GM18520 (cell line): ENCODE measurements around the gene EFCAB13.
"Not testable (repeated sequence)": the region's sequence is repeated elsewhere in the genome, so short reads cannot be mapped to it uniquely, and the experiment has no call there.

ENCODE experiments used
- ATAC-seq: cut with Tn5 transposase; IDR thresholded peaks from one replicate; pipeline ENCODE4 v1.9.1; 2021; ENCODE audit not compliant: unreplicated experiment

The EFCAB13 gene

DNA sequence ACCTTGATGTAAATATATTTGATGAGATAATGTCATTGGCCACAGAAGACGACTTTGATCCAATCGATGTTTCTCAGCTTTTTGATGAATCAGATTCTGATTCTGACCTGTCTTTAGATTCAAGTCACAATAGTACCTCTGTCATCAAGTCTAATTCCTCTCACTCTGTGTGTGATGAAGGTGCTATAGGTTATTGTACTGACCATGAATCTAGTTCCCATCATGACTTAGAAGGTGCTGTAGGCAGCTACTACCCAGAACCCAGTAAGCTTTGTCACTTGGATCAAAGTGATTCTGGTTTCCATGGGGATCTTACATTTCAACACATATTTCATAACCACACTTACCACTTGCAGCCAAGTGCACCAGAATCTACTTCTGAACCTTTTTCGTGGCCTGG lies 101.5 kb downstream of the EFCAB13 start:
- ATAC-seq = not testable (repeated sequence)

- ATAC-seq = not testable (repeated sequence)
These were observed 102.3 kb downstream of the EFCAB13 start for GRCh38 chr17:47425887-47426635.

GRCh38 chr17:47427985-47428384 lies 104.2 kb downstream of the EFCAB13 start:
- ATAC-seq = no peak

GRCh38 chr17:47432240-47432639 lies 108.5 kb downstream of the EFCAB13 start:
- not testable (repeated sequence) for ATAC-seq

GRCh38 chr17:47465165-47465564 lies 141.4 kb downstream of the EFCAB13 start:
- no peak for ATAC-seq

DNA sequence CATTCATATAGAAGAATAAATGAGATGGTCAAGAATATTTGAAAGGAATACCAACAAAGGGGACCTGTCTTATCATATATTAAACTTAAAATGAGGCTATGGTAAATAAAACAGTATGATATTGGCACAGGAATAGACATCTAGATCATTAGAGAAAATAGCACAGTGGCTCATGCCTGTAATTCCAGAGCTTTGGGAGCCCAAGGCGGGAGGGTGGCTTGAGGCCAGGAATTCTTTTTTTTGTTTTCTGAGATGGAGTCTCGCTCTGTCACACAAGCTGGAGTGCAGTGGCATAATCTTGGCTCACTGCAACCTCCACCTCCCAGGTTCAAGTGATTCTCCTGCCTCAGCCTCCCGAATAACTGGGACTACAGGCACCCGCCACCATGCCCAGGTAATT lies 143.2 kb downstream of the EFCAB13 start:
- not testable (repeated sequence) for ATAC-seq

DNA sequence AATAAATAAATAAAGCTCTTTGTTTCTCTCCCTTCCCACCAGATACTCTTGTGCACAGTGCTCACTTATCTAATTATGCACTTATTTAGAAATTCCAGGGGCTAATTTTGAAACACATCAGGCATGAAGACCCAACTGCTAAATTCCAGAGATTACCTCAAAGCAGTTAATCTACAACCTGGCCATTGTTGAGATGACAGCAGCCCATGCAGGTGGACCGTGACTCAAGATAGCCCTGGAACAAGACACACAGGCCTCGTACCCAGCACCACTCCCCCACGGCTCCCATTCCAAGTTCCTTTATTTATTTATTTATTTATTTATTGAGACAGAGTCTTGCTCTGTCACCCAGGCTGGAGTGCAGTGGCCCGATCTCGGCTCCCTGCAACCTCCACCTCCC lies 147.1 kb downstream of the EFCAB13 start:
- no peak for ATAC-seq

- not testable (repeated sequence) for ATAC-seq
These were observed 148.3 kb downstream of the EFCAB13 start for GRCh38 chr17:47472073-47472472.
